Stimulated activated naive CD8-positive, alpha-beta T cell treated with anti-CD3 and anti-CD28 coated beads, Interleukin-15, Interleukin-2, amounts not matched to agents 100 ng/mL and 50 ng/mL, for 24 hours (primary cell): Measurements from ENCODE around the gene PIK3IP1.
"Not testable (repeated sequence)": the region's sequence is repeated elsewhere in the genome, so short reads cannot be mapped to it uniquely, and the experiment has no call there.

Experiments used
- H3K27ac Mint-ChIP-seq: one replicate; pipeline ENCODE4 v1.8.0; 2021; ENCODE audit warnings: mild to moderate bottlenecking, mixed read lengths
- H3K27me3 Mint-ChIP-seq: one replicate; pipeline ENCODE4 v1.8.0; 2021; ENCODE audit warnings: mixed read lengths
- H3K36me3 Mint-ChIP-seq: one replicate; pipeline ENCODE4 v1.8.0; 2021; ENCODE audit warnings: low read depth, mixed read lengths
- H3K4me1 Mint-ChIP-seq: one replicate; pipeline ENCODE4 v1.8.0; 2021; ENCODE audit warnings: low read depth, mixed read lengths
- H3K4me3 Mint-ChIP-seq: one replicate; pipeline ENCODE4 v1.8.0; 2021; ENCODE audit warnings: mild to moderate bottlenecking, mixed read lengths
- H3K9me3 Mint-ChIP-seq: one replicate; pipeline ENCODE4 v1.8.0; 2021; ENCODE audit warnings: mixed read lengths

PIK3IP1 gene

DNA sequence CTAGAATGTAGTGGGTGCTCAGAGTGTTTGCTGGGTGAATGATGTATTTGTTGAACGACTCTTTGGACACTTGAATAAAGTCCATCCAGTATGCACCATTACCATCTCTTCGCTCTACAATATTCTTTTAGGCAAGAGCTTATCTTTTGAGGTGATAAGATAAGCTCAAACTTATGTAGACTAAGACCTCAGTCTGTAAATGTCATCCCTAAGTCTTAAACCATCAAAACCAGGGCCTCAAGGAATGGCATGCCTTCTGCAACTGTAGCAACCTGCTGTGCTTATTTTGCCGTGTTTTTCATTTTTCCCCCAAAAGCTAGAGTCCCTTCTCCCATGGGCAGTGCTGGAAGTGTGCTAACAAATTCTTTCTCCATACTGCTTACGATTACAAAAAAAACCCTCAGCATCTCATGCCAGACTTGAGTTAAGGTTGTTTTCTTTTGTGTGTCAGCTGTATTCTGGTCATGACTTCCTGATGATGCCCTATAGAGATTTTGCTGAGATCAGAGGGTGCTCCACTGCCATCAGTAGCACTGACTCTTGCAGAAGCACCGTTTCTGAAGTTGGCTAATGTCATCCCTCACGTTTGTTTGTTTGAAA, 52.4 kb downstream of the PIK3IP1 start:
- Mint-ChIP-seq H3K27me3 (no peaks in the 10 kb centered on the region), H3K4me3 (no peak overlapping the region), H3K9me3 (no peaks in the 10 kb centered on the region), H3K27ac (no peak overlapping the region), H3K36me3 (peaks cover 10% of the 10 kb centered on the region), H3K4me1 (peaks cover 11% of the 10 kb centered on the region)

DNA sequence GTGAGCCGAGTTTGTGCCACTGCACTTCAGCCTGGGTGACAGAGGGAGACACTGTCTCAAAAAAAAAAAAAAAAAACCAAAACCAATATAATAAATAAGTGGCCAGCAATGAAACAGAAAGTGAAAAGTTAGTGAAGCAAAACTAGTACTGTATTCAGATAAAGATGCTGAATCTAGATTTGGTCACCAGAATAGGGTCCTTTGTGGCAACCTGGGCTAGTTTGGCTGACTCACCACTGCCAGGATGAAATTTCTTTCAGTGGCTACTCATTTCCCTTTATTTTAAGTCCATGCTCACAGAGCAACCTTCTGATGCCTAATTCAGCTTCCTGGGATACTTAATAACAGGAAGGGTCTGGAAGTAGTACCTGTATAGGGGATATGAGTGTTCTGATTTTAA, 54.2 kb downstream of the PIK3IP1 start:
- Mint-ChIP-seq H3K9me3 (no peaks in the 10 kb centered on the region), H3K4me3 (no peak overlapping the region), H3K36me3 (peaks cover 15% of the 10 kb centered on the region), H3K27ac (no peak overlapping the region), H3K27me3 (no peaks in the 10 kb centered on the region), H3K4me1 (peaks cover 17% of the 10 kb centered on the region)

GRCh38 chr22:31236044-31236443, 56.2 kb downstream of the PIK3IP1 start:
- H3K36me3 Mint-ChIP-seq, H3K4me3 Mint-ChIP-seq: not testable (repeated sequence)

GRCh38 chr22:31235081-31235480, 57.2 kb downstream of the PIK3IP1 start:
- no peak overlapping the region for H3K4me3 Mint-ChIP-seq
- H3K9me3 Mint-ChIP-seq: no peaks in the 10 kb centered on the region
- peaks cover 32% of the 10 kb centered on the region for H3K4me1 Mint-ChIP-seq
- H3K27ac Mint-ChIP-seq: peak overlapping the region; percentile 22
- H3K27me3 Mint-ChIP-seq: no peaks in the 10 kb centered on the region
- peaks cover 6% of the 10 kb centered on the region for H3K36me3 Mint-ChIP-seq

More at GRCh38 chr22:31236044-31236443, 56.2 kb downstream of the PIK3IP1 start:
- H3K9me3 Mint-ChIP-seq, H3K27ac Mint-ChIP-seq, H3K27me3 Mint-ChIP-seq: not testable (repeated sequence)
- peaks cover 22% of the 10 kb centered on the region for H3K4me1 Mint-ChIP-seq

DNA sequence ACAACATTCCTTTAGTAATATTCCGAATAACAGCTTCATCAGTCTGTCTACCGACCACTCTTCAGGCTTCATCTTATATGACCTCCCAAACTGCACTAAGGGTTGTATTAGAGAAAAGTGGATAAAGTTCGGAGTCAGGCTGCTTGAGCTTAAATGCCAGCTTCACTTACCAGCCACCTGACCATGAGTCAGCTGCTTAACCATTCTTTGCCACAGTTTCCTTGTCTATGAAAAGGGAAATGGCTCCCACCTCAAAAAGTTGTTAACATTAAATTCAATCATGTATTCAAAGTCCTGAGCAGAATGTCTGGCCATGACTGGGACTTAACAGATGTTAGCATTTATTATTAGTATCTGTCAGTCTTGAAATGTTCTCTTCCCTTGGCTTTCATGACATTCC, 59.3 kb downstream of the PIK3IP1 start:
- Mint-ChIP-seq H3K4me3 (no peak overlapping the region), H3K4me1 (peaks cover 38% of the 10 kb centered on the region), H3K27ac (no peak overlapping the region), H3K27me3 (no peaks in the 10 kb centered on the region), H3K36me3 (peaks cover 6% of the 10 kb centered on the region), H3K9me3 (no peaks in the 10 kb centered on the region)
